HS-27A (cell line): Measurements from ENCODE around the gene PRAMEF25.
"Not testable (repeated sequence)": the region's sequence is repeated elsewhere in the genome, so short reads cannot be mapped to it uniquely, and the experiment has no call there.

Source experiments
- DNase-seq: peaks from one replicate; pipeline ENCODE4 v3.0.0-alpha.2; 2012; ENCODE audit warnings: low read depth, missing footprints

The PRAMEF25 gene

DNA sequence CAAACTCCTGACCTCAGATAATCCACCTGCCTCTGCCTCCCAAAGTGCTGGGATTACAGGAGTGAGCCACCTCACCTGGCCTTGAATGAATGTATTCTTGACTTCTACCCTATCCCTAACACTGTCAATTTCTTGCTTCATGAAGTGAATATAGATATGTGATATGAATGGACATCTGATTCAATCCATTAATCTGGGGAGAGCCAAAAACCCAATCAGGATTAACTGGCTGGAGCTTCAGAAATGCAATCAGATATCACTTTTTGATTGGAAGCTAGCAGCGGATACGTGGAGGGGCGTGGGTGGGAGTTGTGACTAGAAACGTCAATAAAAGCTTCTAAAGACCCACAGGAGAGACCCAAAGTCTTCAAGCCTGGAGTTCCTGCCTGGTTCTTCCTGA is at the start of gene PRAMEF25:
Gene PRAMEF25 (plus strand): TSS at position 301 of the 400 bp plus-strand sequence. CDS start 2,920 bp downstream, outside the sequence.
- DNase-seq: not testable (repeated sequence)

DNA sequence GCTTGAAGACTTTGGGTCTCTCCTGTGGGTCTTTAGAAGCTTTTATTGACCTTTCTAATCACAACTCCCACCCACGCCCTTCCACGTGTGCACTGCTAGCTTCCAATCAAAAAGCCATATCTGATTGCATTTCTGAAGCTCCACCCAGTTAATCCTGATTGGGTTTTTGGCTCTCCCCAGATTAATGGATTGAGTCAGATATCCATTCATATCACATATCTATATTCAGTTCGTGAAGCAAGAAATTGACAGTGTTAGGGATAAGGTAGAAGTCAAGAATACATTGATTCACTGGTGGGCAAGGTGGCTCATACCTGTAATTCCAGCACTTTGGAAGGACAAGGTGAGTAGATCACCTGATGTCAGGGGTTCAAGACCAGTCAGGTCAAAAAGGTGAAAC is 14.1 kb upstream of the PRAMEF25 start, which contains the start of gene PRAMEF27:
Gene PRAMEF27 (minus strand): TSS at position 101 of the 400 bp plus-strand sequence. CDS start 2,916 bp downstream, outside the sequence.
- not testable (repeated sequence) for DNase-seq

DNA sequence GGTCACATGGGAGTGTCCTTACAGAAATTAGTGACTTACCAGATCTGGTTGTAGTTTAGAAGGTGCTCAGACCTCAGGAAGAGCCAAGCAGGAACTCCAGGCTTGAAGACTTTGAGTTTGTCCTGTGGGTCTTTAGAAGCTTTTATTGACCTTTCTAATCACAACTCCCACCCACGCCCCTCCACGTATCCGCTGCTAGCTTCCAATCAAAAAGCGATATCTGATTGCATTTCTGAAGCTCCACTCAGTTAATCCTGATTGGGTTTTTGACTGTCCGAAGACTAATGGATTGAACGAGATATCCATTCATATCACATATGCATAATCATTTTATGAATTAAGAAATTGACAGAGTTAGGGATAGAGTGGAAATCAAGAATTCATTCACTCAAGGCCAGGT is 46.2 kb downstream of the PRAMEF25 start, which contains the start of gene HNRNPCL2:
Gene HNRNPCL2 (minus strand): TSS at position 101 of the 400 bp plus-strand sequence. CDS start 454 bp downstream, outside the sequence.
- DNase-seq: not testable (repeated sequence)
